Choroid plexus epithelial cell (primary cell): ENCODE measurements around the gene PDE4B.

ENCODE experiments used
- DNase-seq: peaks from one replicate; pipeline ENCODE4 v3.0.0-alpha.2; 2010; ENCODE audit warnings: low read depth
- H3K4me3 ChIP-seq: 2 replicates; pipeline ENCODE4 v1.5.1; 2011; ENCODE audit warnings: low read depth, mild to moderate bottlenecking, control low read depth, low read length, moderate library complexity
- TF ChIP-seq, protein P1 (sequence below): conservative IDR thresholded peaks from 2 replicates; pipeline ENCODE4 v1.5.1; 2011; ENCODE audit warnings: low read depth, mild to moderate bottlenecking, control low read depth, inconsistent platforms, low read length, moderate library complexity

Gene PDE4B

DNA sequence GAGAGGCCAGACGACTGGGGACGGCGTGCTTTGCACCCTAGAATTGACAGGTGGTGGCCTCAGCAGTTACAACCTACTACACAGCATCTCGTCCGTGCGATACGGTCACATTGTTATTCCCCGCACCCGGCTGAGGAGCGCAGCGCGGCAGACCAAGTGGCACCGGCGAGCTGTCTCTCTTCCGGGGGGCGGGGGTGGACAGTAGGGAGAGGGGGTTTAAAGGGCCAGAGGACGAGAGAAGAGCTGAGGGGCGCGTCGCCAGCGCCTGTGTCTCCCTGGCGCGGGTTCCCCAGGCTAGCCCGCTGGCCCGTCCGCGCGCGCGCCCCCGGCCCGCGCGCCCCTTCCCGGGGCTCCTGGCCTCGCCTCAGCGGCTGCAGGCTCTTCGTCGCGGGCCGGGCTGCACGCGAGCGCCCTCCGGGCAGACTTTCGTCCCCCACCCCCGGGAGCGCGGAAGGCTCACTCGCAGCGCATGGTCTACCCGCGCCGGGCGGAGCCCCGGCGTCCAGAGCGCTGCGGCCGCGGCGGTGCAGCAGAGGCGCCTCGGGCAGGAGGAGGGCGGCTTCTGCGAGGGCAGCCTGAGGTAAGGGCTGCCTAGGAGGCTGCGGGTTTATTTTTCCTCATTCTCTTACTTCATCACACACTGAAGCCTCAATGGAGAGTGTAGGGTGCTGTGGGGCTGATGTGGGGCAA is at the start of gene PDE4B:
TSS of gene PDE4B (plus strand) at position 227 of the 690 bp plus-strand sequence.
- peak within 1 kb of the TSS; percentile 51 for H3K4me3 ChIP-seq
- TF ChIP-seq, protein P1, sequence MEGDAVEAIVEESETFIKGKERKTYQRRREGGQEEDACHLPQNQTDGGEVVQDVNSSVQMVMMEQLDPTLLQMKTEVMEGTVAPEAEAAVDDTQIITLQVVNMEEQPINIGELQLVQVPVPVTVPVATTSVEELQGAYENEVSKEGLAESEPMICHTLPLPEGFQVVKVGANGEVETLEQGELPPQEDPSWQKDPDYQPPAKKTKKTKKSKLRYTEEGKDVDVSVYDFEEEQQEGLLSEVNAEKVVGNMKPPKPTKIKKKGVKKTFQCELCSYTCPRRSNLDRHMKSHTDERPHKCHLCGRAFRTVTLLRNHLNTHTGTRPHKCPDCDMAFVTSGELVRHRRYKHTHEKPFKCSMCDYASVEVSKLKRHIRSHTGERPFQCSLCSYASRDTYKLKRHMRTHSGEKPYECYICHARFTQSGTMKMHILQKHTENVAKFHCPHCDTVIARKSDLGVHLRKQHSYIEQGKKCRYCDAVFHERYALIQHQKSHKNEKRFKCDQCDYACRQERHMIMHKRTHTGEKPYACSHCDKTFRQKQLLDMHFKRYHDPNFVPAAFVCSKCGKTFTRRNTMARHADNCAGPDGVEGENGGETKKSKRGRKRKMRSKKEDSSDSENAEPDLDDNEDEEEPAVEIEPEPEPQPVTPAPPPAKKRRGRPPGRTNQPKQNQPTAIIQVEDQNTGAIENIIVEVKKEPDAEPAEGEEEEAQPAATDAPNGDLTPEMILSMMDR = no peak
- DNase-seq = peak; percentile 27

DNA sequence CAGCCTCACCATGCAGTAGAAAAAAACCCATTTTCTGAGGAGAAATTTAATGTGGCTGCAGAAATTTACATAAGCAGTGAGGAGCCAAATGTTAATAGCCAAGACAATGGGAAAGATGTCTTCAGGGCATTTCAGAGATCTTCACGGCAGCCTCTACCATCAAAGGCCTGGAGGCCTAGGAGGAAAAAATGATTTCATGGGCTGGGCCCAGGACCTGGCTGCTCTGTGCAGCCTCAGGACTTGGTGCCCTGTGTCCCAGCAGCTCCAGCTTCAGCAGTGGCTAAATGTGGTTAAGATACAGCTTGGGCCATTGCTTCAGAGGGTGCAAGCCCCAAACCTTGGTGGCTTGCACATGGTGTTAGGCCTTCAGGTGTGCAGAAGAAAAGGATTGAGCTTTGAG is 48.0 kb upstream of the PDE4B start:
- no peak for DNase-seq
- TF ChIP-seq, protein P1 = no peak
- H3K4me3 ChIP-seq = no peak overlapping the region

DNA sequence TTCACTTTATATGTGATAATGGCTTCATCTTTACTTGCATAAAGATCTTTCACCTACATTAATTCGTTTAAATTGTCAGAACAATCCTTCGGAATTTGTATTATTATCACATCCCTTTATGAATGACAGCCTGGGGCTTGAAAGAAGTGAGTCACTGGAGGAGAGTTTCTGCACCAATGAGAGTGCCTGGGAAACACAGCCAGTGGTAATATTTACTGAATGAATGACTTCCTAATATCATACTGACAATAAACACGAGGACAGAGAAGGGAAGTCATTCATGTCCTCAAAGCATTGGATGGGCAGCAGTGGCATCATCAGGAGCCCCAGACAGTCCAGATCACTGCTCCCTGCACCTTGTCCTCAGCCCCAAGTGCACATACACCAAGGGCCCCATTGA is 40.7 kb upstream of the PDE4B start:
- H3K4me3 ChIP-seq = no peak overlapping the region
- no peak for DNase-seq
- TF ChIP-seq, protein P1 = no peak

DNA sequence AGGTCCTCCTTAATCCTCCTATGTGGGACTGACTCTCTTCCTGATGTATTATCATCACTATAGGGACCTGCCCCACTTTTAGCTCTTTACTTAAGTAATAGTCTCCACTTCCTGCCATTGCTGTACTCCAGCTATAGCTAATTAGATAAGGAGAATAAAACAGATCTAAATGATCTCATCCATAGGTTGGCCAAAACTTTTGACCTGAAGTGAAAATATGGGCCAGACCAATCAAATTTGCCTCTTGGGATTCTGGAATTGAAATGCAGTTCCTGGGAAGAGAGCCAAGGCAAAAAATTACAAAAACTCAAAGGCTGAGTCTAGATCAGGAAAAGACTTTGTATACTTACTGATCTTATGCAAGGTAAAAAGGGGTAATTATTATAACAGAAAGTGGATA is 36.1 kb upstream of the PDE4B start:
- TF ChIP-seq, protein P1 = no peak
- no peak for DNase-seq
- no peak overlapping the region for H3K4me3 ChIP-seq

DNA sequence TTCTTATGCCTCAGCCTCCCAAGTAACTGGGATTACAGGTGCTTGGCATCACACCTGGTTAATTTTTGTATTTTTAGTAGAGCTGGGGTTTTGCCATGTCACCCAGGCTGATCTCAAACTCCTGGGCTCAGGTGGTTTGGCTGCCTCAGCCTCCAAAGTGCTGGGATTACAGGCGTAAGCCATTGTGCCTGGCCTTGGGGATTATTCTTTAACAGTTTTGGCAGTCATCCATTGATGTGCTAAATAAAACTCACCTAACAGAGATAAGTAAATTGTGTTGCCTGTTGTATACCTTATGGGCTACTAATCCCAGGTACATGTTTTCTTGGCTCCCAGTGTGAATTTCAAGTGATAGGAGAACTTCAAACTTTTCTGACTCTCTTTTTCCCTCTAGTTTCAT is 35.2 kb upstream of the PDE4B start:
- H3K4me3 ChIP-seq = no peak overlapping the region
- TF ChIP-seq, protein P1 = no peak
- DNase-seq = no peak

DNA sequence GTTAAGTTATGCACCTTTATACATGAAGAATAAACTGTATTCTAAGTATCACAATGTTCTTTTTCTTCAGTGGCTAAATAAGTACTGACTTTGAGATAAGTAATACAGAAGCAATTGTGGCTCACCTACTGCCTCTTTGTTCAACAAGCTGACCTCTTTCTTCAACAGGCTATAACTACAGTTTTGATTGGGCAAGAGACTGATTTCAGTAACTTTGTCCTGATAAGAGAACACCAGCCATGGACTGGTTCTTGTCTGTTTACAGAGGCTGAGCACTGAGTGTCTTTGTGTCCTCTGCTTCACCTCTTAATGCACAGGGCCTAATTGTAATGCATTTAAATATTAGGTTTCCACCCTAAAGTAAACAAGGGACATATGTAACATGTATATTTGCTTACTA is 34.6 kb upstream of the PDE4B start:
- no peak overlapping the region for H3K4me3 ChIP-seq
- DNase-seq = no peak
- TF ChIP-seq, protein P1 = no peak

DNA sequence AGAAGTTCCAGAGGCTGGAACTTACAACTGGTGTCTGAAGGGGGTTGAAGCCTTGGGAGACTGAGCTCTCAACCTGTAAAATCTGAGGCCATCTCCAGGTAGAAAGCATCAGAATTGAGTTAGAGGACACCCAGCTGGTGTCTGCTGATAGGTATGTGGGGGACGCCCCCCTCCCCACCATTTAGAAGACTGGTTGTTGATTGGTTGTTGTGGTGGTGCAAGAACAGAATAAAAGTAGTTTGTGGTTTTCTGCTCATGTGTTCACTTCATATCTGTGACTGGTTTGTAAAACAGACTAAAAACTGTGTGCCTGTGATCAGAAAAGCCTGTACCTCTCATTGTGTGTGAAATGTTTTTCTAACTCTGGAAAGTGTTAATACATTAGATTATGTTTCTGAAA is 33.2 kb upstream of the PDE4B start:
- TF ChIP-seq, protein P1 = no peak
- no peak for DNase-seq
- H3K4me3 ChIP-seq = no peak overlapping the region
